MM.1S (cell line): Measurements from ENCODE around the gene CCDC178.

ENCODE experiments used
- EZH2 ChIP-seq: fragments of 300-600 bp; sonication (generic); optimal IDR thresholded peaks from 2 replicates; pipeline ENCODE3; 2017; ENCODE audit warnings: low read depth, mild to moderate bottlenecking, antibody characterized with exemption, low read length, mixed read lengths
- TF ChIP-seq, protein P1 (sequence below): fragments of 300-600 bp; sonication (generic); IDR thresholded peaks from 2 replicates; pipeline ENCODE4 v1.5.1; 2016; ENCODE audit warnings: antibody characterized with exemption, low read length, mixed read lengths

GRCh38 chr18:32937066-32937465 is 503.5 kb downstream of the CCDC178 start:
- TF ChIP-seq, protein P1, sequence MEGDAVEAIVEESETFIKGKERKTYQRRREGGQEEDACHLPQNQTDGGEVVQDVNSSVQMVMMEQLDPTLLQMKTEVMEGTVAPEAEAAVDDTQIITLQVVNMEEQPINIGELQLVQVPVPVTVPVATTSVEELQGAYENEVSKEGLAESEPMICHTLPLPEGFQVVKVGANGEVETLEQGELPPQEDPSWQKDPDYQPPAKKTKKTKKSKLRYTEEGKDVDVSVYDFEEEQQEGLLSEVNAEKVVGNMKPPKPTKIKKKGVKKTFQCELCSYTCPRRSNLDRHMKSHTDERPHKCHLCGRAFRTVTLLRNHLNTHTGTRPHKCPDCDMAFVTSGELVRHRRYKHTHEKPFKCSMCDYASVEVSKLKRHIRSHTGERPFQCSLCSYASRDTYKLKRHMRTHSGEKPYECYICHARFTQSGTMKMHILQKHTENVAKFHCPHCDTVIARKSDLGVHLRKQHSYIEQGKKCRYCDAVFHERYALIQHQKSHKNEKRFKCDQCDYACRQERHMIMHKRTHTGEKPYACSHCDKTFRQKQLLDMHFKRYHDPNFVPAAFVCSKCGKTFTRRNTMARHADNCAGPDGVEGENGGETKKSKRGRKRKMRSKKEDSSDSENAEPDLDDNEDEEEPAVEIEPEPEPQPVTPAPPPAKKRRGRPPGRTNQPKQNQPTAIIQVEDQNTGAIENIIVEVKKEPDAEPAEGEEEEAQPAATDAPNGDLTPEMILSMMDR, result no peak
- TF ChIP-seq EZH2, result no peak
